Aortic smooth muscle cell (primary cell): Measurements from ENCODE around the gene OR2H1. TPM values are rescaled to one million over a fixed set of nuclear protein-coding genes. Genes with fewer than 3 reads are reported as not detected.

ENCODE experiments used
- total RNA-seq: library from RNA; depleted of rRNA; stranded (reverse); fragments of >200 nt; gene quantifications from 2 replicates; pipeline ENCODE4 v1.2.3, GENCODE V29; 2014

The OR2H1 gene
- not detected in 2 replicates for total RNA-seq

GRCh38 chr6:29456971-29457370 lies at the start of gene OR2H1, which contains the start of gene OR11A1:
Gene OR2H1, plus strand, starts transcription at chr6:29457155. Its CDS starts 4,615 bp downstream, at chr6:29461770.
Gene OR11A1, minus strand, starts transcription at chr6:29457071. Its CDS starts 29,430 bp downstream, at chr6:29427641.

GRCh38 chr6:29414588-29414987 lies 42.4 kb upstream of the OR2H1 start, which contains the start of gene OR12D1:
Gene OR12D1, plus strand, starts transcription at chr6:29414928.

GRCh38 chr6:29439006-29439405 lies 17.9 kb upstream of the OR2H1 start, which contains the start of gene OR10C1:
Gene OR10C1, plus strand, starts transcription at chr6:29439306. Its CDS starts 710 bp downstream, at chr6:29440016.

GRCh38 chr6:29487660-29488059 lies 30.7 kb downstream of the OR2H1 start, which contains the start of gene MAS1L:
Gene MAS1L, minus strand, starts transcription at chr6:29487956. Its CDS starts 54 bp downstream, at chr6:29487902.

Other genes with a start within 250 kb of the OR2H1 start
- not detected in 2 replicates for gene OR14J1, start 155.5 kb upstream of the OR2H1 start, total RNA-seq
- not detected in 2 replicates for gene OR5V1, start 88.3 kb upstream of the OR2H1 start, total RNA-seq
- not detected in 2 replicates for gene OR12D3, start 81.9 kb upstream of the OR2H1 start, total RNA-seq
- not detected in 2 replicates for gene OR12D2, start 61.5 kb upstream of the OR2H1 start, total RNA-seq
- gene OR12D1, start 42.2 kb upstream of the OR2H1 start, total RNA-seq, result not detected in 2 replicates
- gene OR10C1, start 17.8 kb upstream of the OR2H1 start, total RNA-seq, result not detected in 2 replicates
- not detected in 2 replicates for gene OR11A1, start 84 bp upstream of the OR2H1 start, total RNA-seq
- not detected in 2 replicates for gene MAS1L, start 30.8 kb downstream of the OR2H1 start, total RNA-seq
- gene UBD, start 102.6 kb downstream of the OR2H1 start, total RNA-seq, result not detected in 2 replicates
- not detected in 2 replicates for gene OR2H2, start 128.0 kb downstream of the OR2H1 start, total RNA-seq
- gene GABBR1, start 176.0 kb downstream of the OR2H1 start, total RNA-seq, result 10.3 and 11.4 TPM in 2 replicates
- gene MOG, start 199.9 kb downstream of the OR2H1 start, total RNA-seq, result not detected in 2 replicates
- 0.13 TPM in 1 of 2 replicates, not detected in the other for gene ZFP57, start 224.0 kb downstream of the OR2H1 start, total RNA-seq